GM10847 (cell line): ENCODE measurements around the gene FBLN1.

Source experiments
- POLR2A ChIP-seq: IDR thresholded peaks from 2 replicates; pipeline ENCODE4 v1.6.1; 2011; ENCODE audit not compliant: insufficient read length; ENCODE audit errors: extremely low read depth

Gene FBLN1

GRCh38 chr22:45563362-45564040, 60.8 kb downstream of the FBLN1 start:
- no peak for TF ChIP-seq POLR2A

GRCh38 chr22:45564349-45565030, 61.8 kb downstream of the FBLN1 start:
- no peak for TF ChIP-seq POLR2A

GRCh38 chr22:45565171-45565570, 62.5 kb downstream of the FBLN1 start:
- no peak for TF ChIP-seq POLR2A

GRCh38 chr22:45565973-45566372, 63.3 kb downstream of the FBLN1 start:
- TF ChIP-seq POLR2A, result no peak

GRCh38 chr22:45568213-45568612, 65.5 kb downstream of the FBLN1 start:
- no peak for TF ChIP-seq POLR2A

GRCh38 chr22:45571089-45571488, 68.4 kb downstream of the FBLN1 start:
- no peak for TF ChIP-seq POLR2A

GRCh38 chr22:45572444-45572843, 69.8 kb downstream of the FBLN1 start:
- no peak for TF ChIP-seq POLR2A

GRCh38 chr22:45574069-45574703, 71.5 kb downstream of the FBLN1 start:
- no peak for TF ChIP-seq POLR2A

GRCh38 chr22:45575173-45575572, 72.5 kb downstream of the FBLN1 start:
- TF ChIP-seq POLR2A, result no peak

GRCh38 chr22:45575607-45576272, 73.1 kb downstream of the FBLN1 start:
- no peak for TF ChIP-seq POLR2A

GRCh38 chr22:45576273-45576625, 73.6 kb downstream of the FBLN1 start:
- TF ChIP-seq POLR2A, result no peak

- TF ChIP-seq POLR2A, result no peak
These were observed 74.2 kb downstream of the FBLN1 start for GRCh38 chr22:45576730-45577464.

GRCh38 chr22:45577746-45578523, 75.3 kb downstream of the FBLN1 start:
- TF ChIP-seq POLR2A, result no peak

- no peak for TF ChIP-seq POLR2A
These were observed 76.0 kb downstream of the FBLN1 start for GRCh38 chr22:45578524-45579147.
